ENCODE measurements around the gene MRPL17. TPM values are rescaled to one million over a fixed set of nuclear protein-coding genes. Genes with fewer than 3 reads are reported as not detected.

Gene MRPL17
- total RNA-seq, 1 experiment from 2014 or later = 98.5 TPM

DNA sequence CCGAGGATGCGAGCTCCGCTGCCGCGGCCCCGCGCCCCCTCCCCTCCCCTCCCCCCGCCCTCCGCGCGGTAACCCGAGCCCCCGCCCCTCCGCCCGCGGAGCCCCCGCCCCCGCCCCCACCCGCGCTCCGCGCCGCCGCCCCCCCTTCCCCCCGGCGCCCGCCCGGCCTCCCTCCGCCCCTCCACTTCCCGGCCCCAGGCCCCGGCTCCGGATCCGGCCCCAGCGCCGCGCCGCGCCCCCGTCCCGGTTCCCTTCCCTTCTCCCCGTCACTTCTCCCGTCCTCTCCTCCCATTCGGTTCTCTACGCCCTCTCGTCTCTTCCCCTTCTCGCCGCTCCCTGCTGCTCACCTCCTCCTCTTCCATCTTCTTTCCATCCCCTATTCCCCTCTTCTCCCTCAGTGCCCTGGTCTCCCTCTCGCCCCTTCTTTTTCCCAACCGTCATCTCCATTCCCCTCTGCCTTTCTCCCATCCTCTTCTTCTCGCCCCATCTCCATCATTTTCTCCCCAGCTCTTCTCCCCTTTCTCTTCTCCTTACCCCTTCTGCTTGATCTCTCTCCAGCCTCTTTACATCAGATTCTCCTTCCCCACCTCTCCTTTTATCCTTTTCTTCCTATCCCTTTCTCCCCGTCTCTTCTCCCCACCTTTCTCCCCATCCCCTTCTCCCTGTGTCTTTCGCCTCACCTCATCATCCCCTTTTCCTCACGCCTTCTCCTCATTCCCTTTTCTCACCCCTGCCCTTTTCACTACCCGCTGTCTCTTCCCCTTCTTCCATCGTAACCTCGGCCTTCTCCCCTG lies 27.2 kb downstream of the MRPL17 start, which contains the start of gene DCHS1:
DCHS1 (minus strand) TSS at position 20 of the 794 bp plus-strand sequence. CDS start 14,196 bp downstream, outside the sequence.
- H3K4me3 ChIP-seq (ENCODE audit: low read depth, low read length, poor library complexity, severe bottlenecking) = peak within 1 kb of the TSS; percentile 51
- BruUV-seq (replicated peaks) = no TSS peak
- TF ChIP-seq, protein P1, sequence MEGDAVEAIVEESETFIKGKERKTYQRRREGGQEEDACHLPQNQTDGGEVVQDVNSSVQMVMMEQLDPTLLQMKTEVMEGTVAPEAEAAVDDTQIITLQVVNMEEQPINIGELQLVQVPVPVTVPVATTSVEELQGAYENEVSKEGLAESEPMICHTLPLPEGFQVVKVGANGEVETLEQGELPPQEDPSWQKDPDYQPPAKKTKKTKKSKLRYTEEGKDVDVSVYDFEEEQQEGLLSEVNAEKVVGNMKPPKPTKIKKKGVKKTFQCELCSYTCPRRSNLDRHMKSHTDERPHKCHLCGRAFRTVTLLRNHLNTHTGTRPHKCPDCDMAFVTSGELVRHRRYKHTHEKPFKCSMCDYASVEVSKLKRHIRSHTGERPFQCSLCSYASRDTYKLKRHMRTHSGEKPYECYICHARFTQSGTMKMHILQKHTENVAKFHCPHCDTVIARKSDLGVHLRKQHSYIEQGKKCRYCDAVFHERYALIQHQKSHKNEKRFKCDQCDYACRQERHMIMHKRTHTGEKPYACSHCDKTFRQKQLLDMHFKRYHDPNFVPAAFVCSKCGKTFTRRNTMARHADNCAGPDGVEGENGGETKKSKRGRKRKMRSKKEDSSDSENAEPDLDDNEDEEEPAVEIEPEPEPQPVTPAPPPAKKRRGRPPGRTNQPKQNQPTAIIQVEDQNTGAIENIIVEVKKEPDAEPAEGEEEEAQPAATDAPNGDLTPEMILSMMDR (conservative IDR thresholded peaks at IDR 0.05; ENCODE audit: low read depth, low read length) = no peak
- TF ChIP-seq EZH2 (IDR thresholded peaks at IDR 0.05; ENCODE audit: borderline replicate concordance, low read depth, low read length, poor library complexity, severe bottlenecking) = no peak
- ChIA-PET CTCF (no interaction called here), POLR2A (ENCODE audit: low non-redundant PET) (no interaction called here)
- DNase-seq (ENCODE audit: low spot score) = peak; percentile 7
- intact Hi-C loops (cut with micrococcal nuclease; ENCODE audit: unreplicated experiment) = no loop called here
- H3K9me3 ChIP-seq (ENCODE audit: low read depth, low read length, poor library complexity, severe bottlenecking) = no peaks in the 10 kb centered on the region
- no peak within 1 kb of the TSS for H3K27ac ChIP-seq (ENCODE audit: low read depth, low read length, poor library complexity, severe bottlenecking)
- no peaks in the 10 kb centered on the region for H3K36me3 ChIP-seq (ENCODE audit: insufficient read depth, low read length, poor library complexity, severe bottlenecking)
- H3K27me3 ChIP-seq (replicated peaks; ENCODE audit: insufficient read depth, low read depth, low read length, poor library complexity) = no peaks in the 10 kb centered on the region
- no peaks in the 10 kb centered on the region for H3K4me1 ChIP-seq (ENCODE audit: insufficient read depth, low read length, poor library complexity, severe bottlenecking)

DNA sequence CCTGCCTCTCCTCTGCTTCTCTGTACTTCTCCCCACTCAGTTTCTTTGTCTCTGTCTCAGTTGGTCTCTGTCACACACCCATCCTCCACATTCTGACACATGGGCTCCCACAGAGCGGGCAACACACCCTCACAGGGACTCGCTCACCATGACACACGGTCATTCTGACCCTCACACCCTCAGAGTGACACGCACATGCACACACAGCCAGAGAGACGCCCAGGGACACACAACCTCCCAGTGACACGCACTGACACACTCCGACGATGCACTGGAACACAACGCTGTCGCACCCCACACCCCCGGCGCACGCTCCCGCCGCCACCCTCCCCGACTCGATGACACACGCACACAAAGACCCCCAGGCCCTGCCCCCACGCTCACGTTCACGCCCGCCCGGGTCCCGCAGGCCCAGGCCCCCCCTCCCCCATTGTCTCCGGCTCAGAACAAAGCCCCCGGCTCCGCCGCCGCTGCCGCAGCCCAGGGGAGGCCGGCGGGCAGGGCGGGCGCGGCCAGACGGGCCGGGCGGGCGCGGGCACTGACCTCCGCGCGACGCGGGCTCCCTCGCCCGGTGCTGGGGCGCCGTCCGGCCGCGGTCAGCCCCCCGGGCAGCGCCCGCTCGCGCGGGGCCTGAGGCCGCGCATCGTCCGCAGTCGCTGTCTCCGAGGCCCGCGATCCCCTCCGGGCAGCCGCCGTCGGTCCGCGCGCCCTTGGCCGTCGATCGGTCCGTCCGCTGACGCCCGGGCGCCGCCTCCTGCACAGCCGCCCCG lies 27.9 kb downstream of the MRPL17 start:
- H3K27me3 ChIP-seq (replicated peaks; ENCODE audit: insufficient read depth, low read depth, low read length, poor library complexity) = no peaks in the 10 kb centered on the region
- H3K27ac ChIP-seq (ENCODE audit: low read depth, low read length, poor library complexity, severe bottlenecking) = no peak overlapping the region
- no peaks in the 10 kb centered on the region for H3K4me1 ChIP-seq (ENCODE audit: insufficient read depth, low read length, poor library complexity, severe bottlenecking)
- intact Hi-C loops (cut with micrococcal nuclease; ENCODE audit: unreplicated experiment) = no loop called here
- BruUV-seq (replicated peaks) = no TSS peak
- no peaks in the 10 kb centered on the region for H3K9me3 ChIP-seq (ENCODE audit: low read depth, low read length, poor library complexity, severe bottlenecking)
- no peaks in the 10 kb centered on the region for H3K36me3 ChIP-seq (ENCODE audit: insufficient read depth, low read length, poor library complexity, severe bottlenecking)
- peak; percentile 8 for DNase-seq (ENCODE audit: low spot score)
- TF ChIP-seq EZH2 (IDR thresholded peaks at IDR 0.05; ENCODE audit: borderline replicate concordance, low read depth, low read length, poor library complexity, severe bottlenecking) = no peak
- TF ChIP-seq, protein P1 (conservative IDR thresholded peaks at IDR 0.05; ENCODE audit: low read depth, low read length) = no peak
- ChIA-PET POLR2A (ENCODE audit: low non-redundant PET) (no interaction called here), CTCF (no interaction called here)
- H3K4me3 ChIP-seq (ENCODE audit: low read depth, low read length, poor library complexity, severe bottlenecking) = peak overlapping the region; percentile 50

DNA sequence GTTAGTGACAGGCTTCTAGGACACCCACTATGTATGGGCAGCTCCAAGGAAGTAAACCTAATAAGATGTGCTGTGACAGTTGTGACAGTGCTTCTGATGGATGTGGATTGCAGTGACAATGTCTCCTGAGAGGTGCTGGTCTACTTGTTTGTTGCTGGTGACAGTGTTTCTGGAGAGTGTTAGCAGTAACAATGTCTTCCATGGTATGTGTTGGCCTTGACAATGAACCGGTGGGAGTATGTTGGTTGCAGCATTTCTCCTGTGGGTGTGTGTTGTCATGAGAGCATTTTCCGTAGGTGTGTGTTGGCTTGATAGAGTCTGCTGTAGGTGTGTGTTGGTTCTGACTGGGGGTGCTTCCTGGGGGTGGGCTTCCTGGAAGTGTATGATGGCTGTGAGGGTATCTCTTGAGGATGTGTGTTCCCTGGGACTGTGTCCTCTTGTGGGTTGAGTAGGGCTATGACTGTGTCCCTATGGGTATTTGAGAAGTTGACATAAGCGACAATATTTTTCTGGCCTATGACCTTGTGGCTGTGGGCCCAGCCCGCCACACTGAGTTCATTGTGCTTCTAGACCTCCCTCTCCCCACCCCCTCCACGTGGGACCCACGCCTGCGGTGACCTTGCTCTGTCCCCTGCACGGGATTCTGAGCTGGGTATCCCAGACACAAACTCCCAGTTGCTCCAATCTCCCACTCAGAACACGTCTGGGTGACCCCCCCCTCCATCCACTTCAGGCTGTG lies 28.7 kb downstream of the MRPL17 start:
- CTCF ChIA-PET = no interaction called here
- H3K4me3 ChIP-seq (ENCODE audit: low read depth, low read length, poor library complexity, severe bottlenecking) = peak overlapping the region; percentile 50
- no peaks in the 10 kb centered on the region for H3K9me3 ChIP-seq (ENCODE audit: low read depth, low read length, poor library complexity, severe bottlenecking)
- BruUV-seq (replicated peaks) = no TSS peak
- no peak for DNase-seq (ENCODE audit: low spot score)
- no peaks in the 10 kb centered on the region for H3K4me1 ChIP-seq (ENCODE audit: insufficient read depth, low read length, poor library complexity, severe bottlenecking)
- no peaks in the 10 kb centered on the region for H3K27me3 ChIP-seq (replicated peaks; ENCODE audit: insufficient read depth, low read depth, low read length, poor library complexity)
- TF ChIP-seq, protein P1 (conservative IDR thresholded peaks at IDR 0.05; ENCODE audit: low read depth, low read length) = no peak
- TF ChIP-seq EZH2 (IDR thresholded peaks at IDR 0.05; ENCODE audit: borderline replicate concordance, low read depth, low read length, poor library complexity, severe bottlenecking) = no peak
- intact Hi-C loops (cut with micrococcal nuclease; ENCODE audit: unreplicated experiment) = no loop called here
- H3K27ac ChIP-seq (ENCODE audit: low read depth, low read length, poor library complexity, severe bottlenecking) = no peak overlapping the region
- POLR2A ChIA-PET (ENCODE audit: low non-redundant PET) = no interaction called here
- H3K36me3 ChIP-seq (ENCODE audit: insufficient read depth, low read length, poor library complexity, severe bottlenecking) = no peaks in the 10 kb centered on the region

Measured in A673 (cell line).